H9 (cell line): ENCODE results near the gene SLC22A15. TPM values are rescaled to one million over a fixed set of nuclear protein-coding genes. Genes with fewer than 3 reads are reported as not detected.

ENCODE experiments used
- DNase-seq: peaks from one replicate; pipeline ENCODE4 v3.0.0-alpha.2; 2017
- H2AFZ ChIP-seq: one replicate; pipeline ENCODE4 v1.6.1; 2013; ENCODE audit warnings: mild to moderate bottlenecking, low read length, control low read depth, moderate library complexity
- H2AK5ac ChIP-seq: 2 replicates; pipeline ENCODE4 v1.6.1; 2013; ENCODE audit warnings: low read length, control low read depth, mixed read lengths; ENCODE audit not compliant: insufficient read length
- H2BK120ac ChIP-seq: one replicate; pipeline ENCODE4 v1.6.1; 2013; ENCODE audit warnings: low read depth, mild to moderate bottlenecking, low read length, control low read depth, inconsistent platforms; ENCODE audit not compliant: poor library complexity, severe bottlenecking
- H2BK12ac ChIP-seq: 2 replicates; pipeline ENCODE4 v1.6.1; 2013; ENCODE audit warnings: low read length, control low read depth, mixed read lengths, low read depth; ENCODE audit not compliant: insufficient read length
- H2BK15ac ChIP-seq: 2 replicates; pipeline ENCODE4 v1.6.1; 2013; ENCODE audit warnings: low read depth, low read length, control low read depth
- H2BK20ac ChIP-seq: one replicate; pipeline ENCODE4 v1.6.1; 2013; ENCODE audit warnings: low read depth, mild to moderate bottlenecking, low read length, control low read depth, inconsistent platforms; ENCODE audit not compliant: poor library complexity, severe bottlenecking
- H2BK5ac ChIP-seq: 2 replicates; pipeline ENCODE4 v1.6.1; 2013; ENCODE audit warnings: low read length, control low read depth, mixed read lengths; ENCODE audit not compliant: insufficient read length
- H3K14ac ChIP-seq: 2 replicates; pipeline ENCODE4 v1.6.1; 2013; ENCODE audit warnings: low read length, control low read depth; ENCODE audit not compliant: insufficient read depth
- H3K18ac ChIP-seq: 2 replicates; pipeline ENCODE4 v1.6.1; 2013; ENCODE audit warnings: low read depth, mild to moderate bottlenecking, mixed read lengths, low read length, control low read depth; ENCODE audit not compliant: insufficient read length
- H3K23ac ChIP-seq: 2 replicates; pipeline ENCODE4 v1.6.1; 2013; ENCODE audit warnings: low read length, control low read depth, mixed read lengths, low read depth; ENCODE audit not compliant: insufficient read length
- H3K23me2 ChIP-seq: 2 replicates; pipeline ENCODE4 v1.6.1; 2013; ENCODE audit warnings: low read depth, mild to moderate bottlenecking, mixed read lengths, low read length, control low read depth; ENCODE audit not compliant: insufficient read length, poor library complexity, severe bottlenecking
- H3K27ac ChIP-seq: 2 replicates; pipeline ENCODE4 v1.5.1; 2013; ENCODE audit warnings: low read length, control low read depth, mixed read lengths, low read depth; ENCODE audit not compliant: insufficient read length
- H3K27me3 ChIP-seq: 2 replicates; pipeline ENCODE4 v1.6.1; 2013; ENCODE audit warnings: low read length, control low read depth, inconsistent platforms; ENCODE audit not compliant: insufficient read depth
- H3K4ac ChIP-seq: 2 replicates; pipeline ENCODE4 v1.6.1; 2013; ENCODE audit warnings: low read depth, mild to moderate bottlenecking, control low read depth, inconsistent platforms, low read length, moderate library complexity
- H3K4me1 ChIP-seq: 2 replicates; pipeline ENCODE4 v1.6.1; 2013; ENCODE audit warnings: low read length, control low read depth, inconsistent platforms; ENCODE audit not compliant: insufficient read depth
- H3K4me2 ChIP-seq: 2 replicates; pipeline ENCODE4 v1.6.1; 2013; ENCODE audit warnings: low read length, control low read depth, mixed read lengths; ENCODE audit not compliant: insufficient read length, insufficient read depth
- H3K56ac ChIP-seq: 2 replicates; pipeline ENCODE4 v1.6.1; 2013; ENCODE audit warnings: low read depth, mild to moderate bottlenecking, mixed read lengths, low read length, control low read depth; ENCODE audit not compliant: insufficient read length
- H3K79me1 ChIP-seq: 2 replicates; pipeline ENCODE4 v1.6.1; 2013; ENCODE audit warnings: low read depth, mild to moderate bottlenecking, moderate library complexity, low read length, control low read depth, inconsistent platforms; ENCODE audit not compliant: insufficient read depth, poor library complexity, severe bottlenecking
- H3K79me2 ChIP-seq: 2 replicates; pipeline ENCODE4 v1.6.1; 2013; ENCODE audit warnings: low read length, control low read depth, inconsistent platforms; ENCODE audit not compliant: insufficient read depth
- H3K9ac ChIP-seq: 2 replicates; pipeline ENCODE4 v1.6.1; 2013; ENCODE audit warnings: low read length, control low read depth, mixed read lengths; ENCODE audit not compliant: insufficient read length; ENCODE audit errors: extremely low read depth
- H3K9me3 ChIP-seq: one replicate; pipeline ENCODE4 v1.6.1; 2013; ENCODE audit warnings: low read depth, low read length, inconsistent platforms; ENCODE audit not compliant: control insufficient read depth
- H3T11ph ChIP-seq: one replicate; pipeline ENCODE4 v1.6.1; 2013; ENCODE audit warnings: mild to moderate bottlenecking, low read length, control low read depth, inconsistent platforms
- H4K20me1 ChIP-seq: one replicate; pipeline ENCODE4 v1.6.1; 2013; ENCODE audit not compliant: control insufficient read depth, insufficient read length, insufficient read depth
- H4K5ac ChIP-seq: 2 replicates; pipeline ENCODE4 v1.6.1; 2013; ENCODE audit warnings: low read depth, mild to moderate bottlenecking, mixed read lengths, low read length, control low read depth; ENCODE audit not compliant: insufficient read length
- H4K8ac ChIP-seq: replicated peaks from 2 replicates; pipeline ENCODE4 v1.6.1; 2013; ENCODE audit warnings: low read length, control low read depth, mixed read lengths, low read depth; ENCODE audit not compliant: insufficient read length
- H4K91ac ChIP-seq: 2 replicates; pipeline ENCODE4 v1.6.1; 2013; ENCODE audit warnings: low read depth, mild to moderate bottlenecking, moderate library complexity, mixed read lengths, low read length, control low read depth; ENCODE audit not compliant: insufficient read length
- H3K27ac Mint-ChIP-seq, 3 experiments: 2 replicates in 2 of 3; 3 replicates in 1 of 3; pipeline ENCODE4 v1.8.0; 2020 to 2021; ENCODE audit warnings: mixed read lengths in 3 of 3, mild to moderate bottlenecking in 1 of 3, moderate library complexity in 1 of 3
- H3K27me3 Mint-ChIP-seq: 2 replicates; pipeline ENCODE4 v1.8.0; 2021; ENCODE audit warnings: low read depth, mild to moderate bottlenecking, moderate library complexity, mixed read lengths
- H3K36me3 Mint-ChIP-seq, 3 experiments: 2 replicates in 2 of 3; 3 replicates in 1 of 3; pipeline ENCODE4 v1.8.0; 2020 to 2021; ENCODE audit warnings: low read depth in 3 of 3, mixed read lengths in 3 of 3; ENCODE audit not compliant: insufficient read depth in 1 of 3
- H3K4me1 Mint-ChIP-seq, 2 experiments: 2 replicates each; pipeline ENCODE4 v1.8.0; 2020; ENCODE audit warnings: mixed read lengths in 2 of 2
- H3K4me3 Mint-ChIP-seq, 2 experiments: 2 replicates in 1 of 2; 3 replicates in 1 of 2; pipeline ENCODE4 v1.8.0; 2020 to 2021; ENCODE audit warnings: mild to moderate bottlenecking in 2 of 2, mixed read lengths in 2 of 2, moderate library complexity in 1 of 2
- H3K9me3 Mint-ChIP-seq, 2 experiments: 2 replicates in 1 of 2; 3 replicates in 1 of 2; pipeline ENCODE4 v1.8.0; 2020; ENCODE audit warnings: mild to moderate bottlenecking in 2 of 2, mixed read lengths in 2 of 2, moderate library complexity in 1 of 2
- WGBS: extraction: QIAGEN DNeasy Blood & Tissue Kit; methylation state at CpG from one replicate; pipeline ENCODE4 v1.1.7; 2013; ENCODE audit warnings: missing lambda C conversion rate, low lambda C conversion rate, mixed read lengths; ENCODE audit not compliant: insufficient read length; ENCODE audit errors: extremely low coverage; 5-methylcytosine and 5-hydroxymethylcytosine counted together
- total RNA-seq: library from RNA; stranded (reverse); gene quantifications from 2 replicates; pipeline ENCODE4 v1.2.1, GENCODE V29; 2021
- TF ChIP-seq, protein P1 (sequence below): fragments of 200-600 bp; sonication (generic); conservative IDR thresholded peaks from 3 replicates; pipeline ENCODE4 v1.8.0; 2021; ENCODE audit warnings: antibody characterized with exemption, mild to moderate bottlenecking

SLC22A15 gene
- total RNA-seq, 1 experiment from 2014 or later, result 3.2 TPM

DNA sequence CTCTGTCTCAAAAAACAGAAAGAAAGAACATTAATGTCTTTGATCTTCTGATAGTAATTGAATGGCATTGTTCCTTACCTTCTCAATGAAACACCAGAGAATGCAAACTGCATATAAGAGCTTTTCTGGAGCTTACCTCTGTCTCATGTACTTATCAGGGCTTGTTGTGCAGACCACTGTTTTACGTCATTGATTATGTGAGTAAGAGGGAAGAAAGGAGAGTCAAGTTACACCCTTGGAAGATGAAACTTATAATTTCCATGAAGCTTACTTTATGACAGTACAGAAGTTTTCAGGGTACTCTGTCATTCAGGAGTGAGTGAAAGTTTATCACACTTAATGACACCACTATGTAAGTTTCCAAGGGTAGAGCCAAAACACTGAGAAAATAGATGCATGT, 85.9 kb downstream of the SLC22A15 start:
- Histone ChIP-seq H2BK5ac (no peak overlapping the region), H2BK20ac (no peak overlapping the region), H3K14ac (no peak overlapping the region), H4K20me1 (no peaks in the 10 kb centered on the region), H2BK12ac (no peak overlapping the region), H3K79me2 (no peaks in the 10 kb centered on the region), H3K9ac (no peak overlapping the region), H2BK15ac (no peak overlapping the region), H4K91ac (no peak overlapping the region), H3K27ac (no peak overlapping the region), H3K4me2 (no peak overlapping the region), H4K8ac (no peak overlapping the region), H3T11ph (no peak overlapping the region), H3K9me3 (no peaks in the 10 kb centered on the region), H3K23me2 (no peaks in the 10 kb centered on the region), H3K79me1 (no peaks in the 10 kb centered on the region), H3K27me3 (no peaks in the 10 kb centered on the region), H2AFZ (no peak overlapping the region), H3K56ac (no peak overlapping the region), H2BK120ac (no peak overlapping the region), H4K5ac (no peak overlapping the region), H3K18ac (no peak overlapping the region), H3K23ac (no peak overlapping the region), H3K4me1 (no peaks in the 10 kb centered on the region), H2AK5ac (no peak overlapping the region), H3K4ac (no peak overlapping the region)
- no peaks in the 10 kb centered on the region for H3K4me1 Mint-ChIP-seq
- peaks cover 14 to 19% of the 10 kb centered on the region in 2 experiments for H3K9me3 Mint-ChIP-seq
- TF ChIP-seq, protein P1, sequence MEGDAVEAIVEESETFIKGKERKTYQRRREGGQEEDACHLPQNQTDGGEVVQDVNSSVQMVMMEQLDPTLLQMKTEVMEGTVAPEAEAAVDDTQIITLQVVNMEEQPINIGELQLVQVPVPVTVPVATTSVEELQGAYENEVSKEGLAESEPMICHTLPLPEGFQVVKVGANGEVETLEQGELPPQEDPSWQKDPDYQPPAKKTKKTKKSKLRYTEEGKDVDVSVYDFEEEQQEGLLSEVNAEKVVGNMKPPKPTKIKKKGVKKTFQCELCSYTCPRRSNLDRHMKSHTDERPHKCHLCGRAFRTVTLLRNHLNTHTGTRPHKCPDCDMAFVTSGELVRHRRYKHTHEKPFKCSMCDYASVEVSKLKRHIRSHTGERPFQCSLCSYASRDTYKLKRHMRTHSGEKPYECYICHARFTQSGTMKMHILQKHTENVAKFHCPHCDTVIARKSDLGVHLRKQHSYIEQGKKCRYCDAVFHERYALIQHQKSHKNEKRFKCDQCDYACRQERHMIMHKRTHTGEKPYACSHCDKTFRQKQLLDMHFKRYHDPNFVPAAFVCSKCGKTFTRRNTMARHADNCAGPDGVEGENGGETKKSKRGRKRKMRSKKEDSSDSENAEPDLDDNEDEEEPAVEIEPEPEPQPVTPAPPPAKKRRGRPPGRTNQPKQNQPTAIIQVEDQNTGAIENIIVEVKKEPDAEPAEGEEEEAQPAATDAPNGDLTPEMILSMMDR, result no peak
- no peak overlapping the region for H3K27ac Mint-ChIP-seq
- WGBS, result no CpG with 5 or more reads among the region's 1 CpG
- H3K4me3 Mint-ChIP-seq, result no peak overlapping the region
- H3K27me3 Mint-ChIP-seq, result no peaks in the 10 kb centered on the region
- DNase-seq, result no peak
- peaks cover 3 to 15% (median 8%) of the 10 kb centered on the region in 3 experiments; a peak in 5 of 7 replicates for H3K36me3 Mint-ChIP-seq
